Mammary epithelial cell (primary cell): ENCODE measurements around the gene CHORDC1.

Experiments used
- CTCF ChIP-seq, 2 donors: IDR thresholded peaks in 1 of 2; conservative IDR thresholded peaks in 1 of 2; 2 replicates each; pipeline ENCODE4 v1.5.1; 2011 to 2012; ENCODE audit warnings: inconsistent platforms in 2 of 2, low read length in 2 of 2, mild to moderate bottlenecking in 2 of 2, control low read depth in 1 of 2, low read depth in 1 of 2; ENCODE audit not compliant: insufficient read depth in 1 of 2; ENCODE audit errors: extremely low read depth in 1 of 2
- EZH2 ChIP-seq: IDR thresholded peaks from 2 replicates; pipeline ENCODE4 v1.6.1; 2012; ENCODE audit warnings: low read length, inconsistent platforms, borderline replicate concordance

- TF ChIP-seq CTCF (conservative IDR thresholded peaks at IDR 0.05 in 1 of 2, IDR thresholded peaks at IDR 0.05 in 1 of 2; ENCODE audit: extremely low read depth in 1 of 2, insufficient read depth in 1 of 2, low read depth in 1 of 2, low read length in 2 of 2) (no peak), EZH2 (no peak)
Measured at GRCh38 chr11:90242894-90243416, 20.1 kb upstream of the CHORDC1 start.
